CD4-positive, alpha-beta memory T cell (primary cell): Measurements from ENCODE around the gene DLGAP1. TPM values are rescaled to one million over a fixed set of nuclear protein-coding genes. Genes with fewer than 3 reads are reported as not detected.

Experiments used
- CTCF ChIA-PET: fragments of 350-600 bp; sonication (Branson Sonifier 250); formaldehyde crosslinking; loops from one replicate; lab custom pipeline; 2021; ENCODE audit warnings: inconsistent platforms; ENCODE audit not compliant: partially characterized antibody; lab: Charles Lee
- POLR2A ChIA-PET: fragments of 350-600 bp; sonication (Branson Sonifier 250); formaldehyde crosslinking; loops from one replicate; lab custom pipeline; 2021; ENCODE audit not compliant: partially characterized antibody; lab: Charles Lee
- DNase-seq, 5 donors: peaks; one replicate each; pipeline versions ENCODE4 v3.0.0 to v3.0.0-alpha.2; 2020 to 2022; ENCODE audit warnings: mixed read lengths in 1 of 5
- H3K27ac ChIP-seq: one replicate; pipeline ENCODE4 v1.7.0; 2013; ENCODE audit warnings: low read depth, low read length
- H3K27me3 ChIP-seq: 2 replicates; pipeline ENCODE4 v1.7.0; 2013; ENCODE audit warnings: mild to moderate bottlenecking, low read length, moderate library complexity; ENCODE audit not compliant: insufficient read depth
- H3K36me3 ChIP-seq: 2 replicates; pipeline ENCODE4 v1.7.0; 2013; ENCODE audit warnings: mild to moderate bottlenecking, low read length, moderate library complexity; ENCODE audit not compliant: insufficient read depth
- H3K4me1 ChIP-seq: 2 replicates; pipeline ENCODE4 v1.7.0; 2013; ENCODE audit warnings: mild to moderate bottlenecking, low read length, moderate library complexity; ENCODE audit not compliant: insufficient read depth
- H3K4me3 ChIP-seq, 2 donors: one replicate each; pipeline ENCODE4 v1.7.0; 2013; ENCODE audit warnings: low read length in 2 of 2, mild to moderate bottlenecking in 1 of 2
- H3K9me3 ChIP-seq, 2 donors: one replicate each; pipeline ENCODE4 v1.7.0; 2013; ENCODE audit warnings: low read length in 2 of 2, control low read depth in 1 of 2; ENCODE audit not compliant: control insufficient read depth in 1 of 2
- H3K27ac Mint-ChIP-seq, 7 donors: one replicate each; pipeline ENCODE4 v1.8.0; 2020 to 2021; ENCODE audit warnings: mixed read lengths in 7 of 7, mild to moderate bottlenecking in 6 of 7, inconsistent platforms in 3 of 7, moderate library complexity in 3 of 7
- H3K27me3 Mint-ChIP-seq, 2 donors: one replicate each; pipeline ENCODE4 v1.8.0; 2020 to 2021; ENCODE audit warnings: mixed read lengths in 2 of 2
- H3K36me3 Mint-ChIP-seq, 2 donors: one replicate each; pipeline ENCODE4 v1.8.0; 2020 to 2021; ENCODE audit warnings: mixed read lengths in 2 of 2, inconsistent platforms in 1 of 2, mild to moderate bottlenecking in 1 of 2
- H3K4me1 Mint-ChIP-seq, 4 donors: one replicate each; pipeline ENCODE4 v1.8.0; 2020 to 2021; ENCODE audit warnings: mixed read lengths in 4 of 4, mild to moderate bottlenecking in 1 of 4
- H3K4me3 Mint-ChIP-seq, 8 donors: one replicate each; pipeline ENCODE4 v1.8.0; 2020 to 2021; ENCODE audit warnings: mixed read lengths in 8 of 8, mild to moderate bottlenecking in 7 of 8, moderate library complexity in 6 of 8, inconsistent platforms in 3 of 8
- H3K9me3 Mint-ChIP-seq, 8 donors: one replicate each; pipeline ENCODE4 v1.8.0; 2020 to 2021; ENCODE audit warnings: mixed read lengths in 8 of 8, mild to moderate bottlenecking in 5 of 8, inconsistent platforms in 3 of 8, moderate library complexity in 1 of 8
- intact Hi-C: fragments of 100-400 bp; cut with micrococcal nuclease; formaldehyde crosslinking; loops from one replicate; pipeline ENCODE4 v1.15.1; 2023
- polyA plus RNA-seq, 2 donors: library from polyadenylated mRNA; unstranded; fragments of 300-500 nt; fragmentation: Illumina TruSeq; gene quantifications; one replicate each; pipeline ENCODE4 v1.2.3, GENCODE V29; 2021
- total RNA-seq, 2 experiments: library from RNA; stranded (reverse); gene quantifications; one replicate each; pipeline ENCODE4 v1.2.3, GENCODE V29; 2021

Gene DLGAP1
- total and polyA plus RNA-seq, 4 experiments from 2014 or later, result 0.17 to 0.71 (median 0.45) TPM

DNA sequence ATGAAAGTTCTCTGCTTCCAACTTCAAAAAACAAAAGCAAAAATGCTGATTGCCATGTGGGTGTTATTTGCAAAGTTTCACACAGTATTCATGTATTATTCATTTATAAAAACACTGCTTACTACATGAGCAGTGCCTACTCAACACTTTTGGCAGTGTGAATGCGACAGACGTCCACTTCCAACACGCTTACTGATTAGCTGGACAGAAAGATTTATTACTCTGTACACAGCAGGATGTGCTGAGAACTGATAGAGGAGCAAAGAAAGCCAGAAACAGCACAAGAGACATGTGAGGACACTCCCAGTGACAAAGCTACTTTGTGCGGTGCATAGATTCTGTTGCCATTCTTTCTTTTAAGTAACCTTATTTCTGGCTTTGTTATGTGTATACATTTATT is 258.8 kb downstream of the DLGAP1 start:
- Histone ChIP-seq H3K4me3 (no peak overlapping the region), H3K4me1 (no peaks in the 10 kb centered on the region), H3K27ac (no peak overlapping the region), H3K27me3 (no peaks in the 10 kb centered on the region), H3K9me3 (no peaks in the 10 kb centered on the region), H3K36me3 (no peaks in the 10 kb centered on the region)
- Mint-ChIP-seq H3K9me3 (peaks cover 0 to 6% (median 1%) of the 10 kb centered on the region in 8 donors), H3K36me3 (no peaks in the 10 kb centered on the region), H3K4me3 (no peak overlapping the region), H3K4me1 (no peaks in the 10 kb centered on the region), H3K27me3 (no peaks in the 10 kb centered on the region), H3K27ac (no peak overlapping the region)
- intact Hi-C loops, result no loop called here
- no peak for DNase-seq
- ChIA-PET CTCF (interaction anchor here (0.6 kb wide), 1 partner anchor 52 kb away, joined by 3 read pairs; no protein-coding TSS in a partner anchor), POLR2A (no interaction called here)

DNA sequence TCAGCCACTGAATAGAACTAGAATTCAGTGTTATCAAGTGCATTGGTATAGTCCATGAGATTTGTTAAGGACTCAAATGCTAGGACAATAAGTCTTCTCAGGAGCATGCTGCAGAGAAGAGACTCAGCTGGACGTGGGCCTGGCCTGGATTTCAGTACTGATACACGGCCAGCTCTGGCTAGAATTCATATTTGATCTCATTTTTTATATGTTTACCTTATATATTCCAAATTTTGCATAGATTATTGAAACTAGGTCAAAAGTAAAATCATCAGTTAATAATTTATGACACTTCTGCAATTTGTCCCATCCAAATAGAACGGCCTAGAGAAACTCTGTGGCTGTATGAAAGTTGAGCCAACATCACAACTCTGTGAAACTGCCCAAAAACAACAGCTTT is 262.0 kb downstream of the DLGAP1 start:
- intact Hi-C loops, result no loop called here
- no peak overlapping the region for H3K4me3 ChIP-seq
- H3K9me3 Mint-ChIP-seq, result peaks cover 0 to 11% (median 2%) of the 10 kb centered on the region in 8 donors
- no peaks in the 10 kb centered on the region for H3K4me1 Mint-ChIP-seq
- no peaks in the 10 kb centered on the region for H3K27me3 ChIP-seq
- no peaks in the 10 kb centered on the region for H3K4me1 ChIP-seq
- no peaks in the 10 kb centered on the region for H3K27me3 Mint-ChIP-seq
- ChIA-PET CTCF (no interaction called here), POLR2A (no interaction called here)
- no peak overlapping the region for H3K27ac ChIP-seq
- no peak overlapping the region for H3K4me3 Mint-ChIP-seq
- H3K36me3 ChIP-seq, result no peaks in the 10 kb centered on the region
- DNase-seq, result no peak
- H3K36me3 Mint-ChIP-seq, result no peaks in the 10 kb centered on the region
- H3K27ac Mint-ChIP-seq, result no peak overlapping the region
- no peaks in the 10 kb centered on the region for H3K9me3 ChIP-seq

DNA sequence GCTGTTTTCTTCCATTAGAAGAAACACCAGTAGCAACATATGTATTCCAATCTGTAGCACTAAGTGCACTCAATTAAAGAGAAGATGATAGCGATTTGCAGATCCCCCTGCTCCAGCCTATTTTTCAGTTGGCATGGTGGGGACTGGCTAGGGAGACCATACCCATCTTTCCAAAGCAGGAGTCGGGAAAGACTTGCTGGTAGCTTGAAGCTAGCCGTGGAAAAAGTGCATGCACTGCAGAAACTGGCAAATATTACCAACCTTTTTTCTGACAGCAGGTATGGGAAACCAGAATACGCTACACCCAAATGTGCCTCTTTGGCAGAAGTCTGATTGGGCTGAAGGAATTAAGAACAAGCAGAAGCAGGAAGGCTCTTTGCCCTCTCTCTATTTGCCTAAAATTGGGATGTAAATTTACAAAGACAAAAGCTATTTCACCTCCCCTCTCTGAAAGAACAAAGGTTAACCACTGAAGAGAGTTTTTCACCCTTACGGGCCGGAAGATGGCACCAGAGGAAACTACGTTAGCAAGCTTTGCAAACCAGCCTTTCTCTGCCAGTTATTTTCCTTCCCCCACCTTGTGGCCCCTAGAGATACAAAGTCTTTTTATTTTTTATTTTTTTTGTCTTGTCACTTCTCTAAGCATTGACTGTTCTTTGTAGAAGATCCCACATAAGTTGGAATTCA is 273.1 kb downstream of the DLGAP1 start:
- no peak for DNase-seq
- no peaks in the 10 kb centered on the region for H3K27me3 ChIP-seq
- H3K4me3 Mint-ChIP-seq, result no peak overlapping the region
- H3K36me3 Mint-ChIP-seq, result no peaks in the 10 kb centered on the region
- POLR2A ChIA-PET, result no interaction called here
- H3K9me3 Mint-ChIP-seq, result peaks cover 0 to 6% (median 4%) of the 10 kb centered on the region in 8 donors
- intact Hi-C loops, result no loop called here
- no peaks in the 10 kb centered on the region for H3K4me1 ChIP-seq
- CTCF ChIA-PET, result no interaction called here
- no peaks in the 10 kb centered on the region for H3K9me3 ChIP-seq
- H3K27me3 Mint-ChIP-seq, result peaks cover 0 to 2% of the 10 kb centered on the region in 2 donors
- no peaks in the 10 kb centered on the region for H3K4me1 Mint-ChIP-seq
- no peaks in the 10 kb centered on the region for H3K36me3 ChIP-seq
- H3K4me3 ChIP-seq, result no peak overlapping the region
- H3K27ac Mint-ChIP-seq, result no peak overlapping the region
- no peak overlapping the region for H3K27ac ChIP-seq

DNA sequence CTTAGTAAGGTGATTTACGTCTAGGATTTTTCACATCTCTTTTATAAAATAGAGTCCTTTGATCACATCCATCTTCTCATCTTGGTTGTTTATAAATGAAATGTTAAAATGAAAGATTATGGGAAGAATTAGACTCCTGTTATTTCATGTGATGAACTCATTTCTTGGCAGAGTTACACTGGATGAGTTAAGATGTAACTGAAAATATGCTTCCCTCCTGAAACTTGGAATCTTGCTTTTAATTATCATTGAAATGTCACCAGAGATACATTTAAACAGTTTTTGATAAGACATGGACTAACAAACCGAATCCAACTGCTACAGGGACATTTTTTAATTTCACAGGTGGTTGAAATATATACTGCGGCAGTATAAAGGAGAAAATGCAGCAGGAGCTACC is 274.0 kb downstream of the DLGAP1 start:
- POLR2A ChIA-PET, result no interaction called here
- no peaks in the 10 kb centered on the region for H3K36me3 ChIP-seq
- H3K27ac ChIP-seq, result no peak overlapping the region
- DNase-seq, result no peak
- CTCF ChIA-PET, result no interaction called here
- H3K4me1 ChIP-seq, result no peaks in the 10 kb centered on the region
- H3K27ac Mint-ChIP-seq, result no peak overlapping the region
- H3K9me3 ChIP-seq, result no peaks in the 10 kb centered on the region
- H3K4me1 Mint-ChIP-seq, result no peaks in the 10 kb centered on the region
- no peaks in the 10 kb centered on the region for H3K27me3 ChIP-seq
- H3K27me3 Mint-ChIP-seq, result peaks cover 0 to 2% of the 10 kb centered on the region in 2 donors
- intact Hi-C loops, result no loop called here
- no peak overlapping the region for H3K4me3 ChIP-seq
- no peaks in the 10 kb centered on the region for H3K36me3 Mint-ChIP-seq
- H3K9me3 Mint-ChIP-seq, result peaks cover 0 to 4% (median 2%) of the 10 kb centered on the region in 8 donors
- no peak overlapping the region for H3K4me3 Mint-ChIP-seq

DNA sequence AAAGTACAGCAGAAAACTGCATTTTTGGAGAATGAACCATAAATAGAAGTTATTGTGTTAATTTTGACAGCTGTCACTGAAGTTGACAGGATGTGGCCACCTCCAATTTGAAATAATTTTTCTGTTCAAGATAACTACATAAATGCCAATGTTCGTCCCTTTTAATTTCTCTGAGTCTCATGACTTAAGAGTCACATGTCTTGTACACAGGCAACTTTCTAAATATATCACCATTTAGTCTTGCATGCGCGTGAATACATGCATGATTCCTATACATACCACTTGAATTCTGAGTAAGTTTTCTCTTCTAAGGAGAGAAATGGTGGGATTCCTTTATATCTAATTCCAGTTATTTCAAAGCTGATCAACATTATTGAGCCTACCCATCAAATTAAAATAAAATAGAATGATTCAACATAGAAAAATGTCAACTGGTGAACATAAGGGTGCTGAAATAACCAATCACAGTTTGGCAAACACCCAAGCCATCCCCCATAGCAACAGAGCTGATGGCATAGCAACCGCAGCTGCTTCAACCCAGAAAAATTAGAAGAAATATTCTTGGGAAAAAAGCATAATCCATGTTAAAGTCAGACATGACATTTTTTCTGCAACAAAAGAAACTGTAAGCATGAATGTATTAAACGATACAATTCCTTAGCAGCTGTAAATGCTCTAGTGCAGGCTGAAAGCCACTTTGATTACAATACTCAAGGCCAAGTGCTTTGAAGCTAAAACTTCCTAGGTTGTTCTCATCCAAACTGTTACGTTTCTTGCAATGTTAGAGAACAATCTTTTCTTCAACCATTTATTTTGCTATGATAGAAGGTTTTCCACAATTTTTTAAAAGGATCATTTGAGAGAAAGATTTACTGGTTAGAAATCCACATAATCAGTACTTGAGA is 282.7 kb downstream of the DLGAP1 start:
- Histone ChIP-seq H3K27ac (no peak overlapping the region), H3K27me3 (no peaks in the 10 kb centered on the region), H3K4me3 (no peak overlapping the region), H3K9me3 (no peaks in the 10 kb centered on the region), H3K4me1 (no peaks in the 10 kb centered on the region), H3K36me3 (no peaks in the 10 kb centered on the region)
- Mint-ChIP-seq H3K27me3 (no peaks in the 10 kb centered on the region), H3K27ac (no peak overlapping the region), H3K36me3 (no peaks in the 10 kb centered on the region), H3K9me3 (peaks cover 0 to 2% (median 0%) of the 10 kb centered on the region in 8 donors), H3K4me1 (no peaks in the 10 kb centered on the region), H3K4me3 (no peak overlapping the region)
- ChIA-PET CTCF (no interaction called here), POLR2A (no interaction called here)
- intact Hi-C loops, result no loop called here
- DNase-seq, result no peak

DNA sequence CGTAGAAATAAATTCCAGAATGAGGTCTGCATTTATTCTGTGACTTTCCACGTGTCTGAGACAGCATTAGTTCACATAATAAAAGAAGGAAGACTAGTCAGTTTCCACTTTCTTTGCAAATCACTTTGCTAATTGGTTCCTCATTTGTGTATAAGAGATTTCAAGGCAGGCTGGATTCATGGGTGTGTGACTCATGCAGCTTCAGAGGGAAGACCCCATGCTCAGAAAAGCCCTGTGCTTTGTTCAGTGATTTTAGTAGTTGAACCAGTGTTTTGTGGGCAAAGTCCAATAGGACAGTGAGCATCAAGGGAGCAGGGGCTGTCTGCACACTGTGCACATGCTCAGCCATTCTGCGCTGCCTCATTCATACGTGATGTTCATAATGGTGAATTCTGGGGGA is 297.8 kb downstream of the DLGAP1 start:
- ChIA-PET CTCF (no interaction called here), POLR2A (no interaction called here)
- Mint-ChIP-seq H3K4me3 (no peak overlapping the region), H3K4me1 (no peaks in the 10 kb centered on the region), H3K9me3 (peaks cover 0 to 2% (median 0%) of the 10 kb centered on the region in 8 donors), H3K27me3 (peaks cover 0 to 2% of the 10 kb centered on the region in 2 donors), H3K27ac (no peak overlapping the region), H3K36me3 (no peaks in the 10 kb centered on the region)
- intact Hi-C loops, result no loop called here
- Histone ChIP-seq H3K27me3 (no peaks in the 10 kb centered on the region), H3K4me3 (no peak overlapping the region), H3K4me1 (no peaks in the 10 kb centered on the region), H3K9me3 (no peaks in the 10 kb centered on the region), H3K27ac (no peak overlapping the region), H3K36me3 (no peaks in the 10 kb centered on the region)
- no peak for DNase-seq

DNA sequence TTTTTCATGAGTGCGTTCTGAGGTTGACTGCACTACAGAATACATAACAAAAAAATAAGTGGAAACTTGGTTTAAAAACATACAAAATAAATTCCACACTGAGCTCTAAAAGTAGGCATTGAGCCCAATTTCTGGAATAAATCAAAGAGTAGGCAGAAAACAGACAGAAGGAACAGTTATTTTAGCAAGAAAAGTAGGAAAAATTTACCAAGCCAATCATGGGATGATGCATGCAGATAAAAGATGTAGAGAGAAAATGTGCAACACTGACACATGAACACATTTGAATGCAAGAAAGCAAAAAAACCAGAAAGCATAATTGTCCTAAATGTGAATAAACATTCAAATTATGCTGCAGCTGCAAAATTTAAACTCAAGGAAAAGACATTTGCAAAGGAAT is 308.3 kb downstream of the DLGAP1 start:
- Histone ChIP-seq H3K27me3 (no peaks in the 10 kb centered on the region), H3K27ac (no peak overlapping the region), H3K36me3 (no peaks in the 10 kb centered on the region), H3K9me3 (no peaks in the 10 kb centered on the region), H3K4me3 (no peak overlapping the region), H3K4me1 (no peaks in the 10 kb centered on the region)
- DNase-seq, result no peak
- no peak overlapping the region for H3K27ac Mint-ChIP-seq
- POLR2A ChIA-PET, result no interaction called here
- H3K4me3 Mint-ChIP-seq, result no peak overlapping the region
- no peaks in the 10 kb centered on the region for H3K27me3 Mint-ChIP-seq
- H3K4me1 Mint-ChIP-seq, result peaks cover 0 to 2% (median 0%) of the 10 kb centered on the region in 4 donors
- H3K9me3 Mint-ChIP-seq, result peaks cover 0 to 3% (median 2%) of the 10 kb centered on the region in 8 donors
- intact Hi-C loops, result no loop called here
- H3K36me3 Mint-ChIP-seq, result no peaks in the 10 kb centered on the region
- CTCF ChIA-PET, result no interaction called here
